GM13977 (cell line): ENCODE measurements around the gene GNPTG.

Source experiments
- DNase-seq: peaks from one replicate; pipeline ENCODE4 v3.0.0; 2012; ENCODE audit warnings: low spot score
- CTCF ChIP-seq: IDR thresholded peaks from 2 replicates; pipeline ENCODE4 v1.5.1; 2012; ENCODE audit warnings: mild to moderate bottlenecking, control low read depth; ENCODE audit not compliant: insufficient read depth; ENCODE audit errors: extremely low read depth, missing control alignments
- in situ Hi-C: fragments of 300-500 bp; cut with MboI; formaldehyde crosslinking; loops from one replicate; pipeline ENCODE4 v1.12.0; 2022; ENCODE audit warnings: low sequenced_read_pairs, low pct_unique_long_range_greater_than_20kb, mixed read lengths, inconsistent platforms; ENCODE audit not compliant: unreplicated experiment

The GNPTG gene

GRCh38 chr16:1387331-1387730 is 35.6 kb downstream of the GNPTG start:
- in situ Hi-C loops = no loop called here
- DNase-seq = no peak
- TF ChIP-seq CTCF = no peak

GRCh38 chr16:1389762-1390161 is 38.0 kb downstream of the GNPTG start:
- no peak for DNase-seq
- in situ Hi-C loops = no loop called here
- TF ChIP-seq CTCF = no peak

GRCh38 chr16:1390239-1390779 is 38.6 kb downstream of the GNPTG start:
- no peak for TF ChIP-seq CTCF
- in situ Hi-C loops = no loop called here
- DNase-seq = no peak

GRCh38 chr16:1392826-1393225 is 41.1 kb downstream of the GNPTG start:
- no peak for TF ChIP-seq CTCF
- no peak for DNase-seq
- in situ Hi-C loops = no loop called here

GRCh38 chr16:1393613-1394176 is 42.0 kb downstream of the GNPTG start:
- DNase-seq = no peak
- in situ Hi-C loops = no loop called here
- no peak for TF ChIP-seq CTCF

GRCh38 chr16:1394367-1394951 is 42.7 kb downstream of the GNPTG start:
- in situ Hi-C loops = no loop called here
- no peak for DNase-seq
- TF ChIP-seq CTCF = no peak
